Suppressor macrophage (primary cell): Measurements from ENCODE around the gene AKT1.
A peak's percentile ranks its signal among the peaks of the same experiment; 100 is the strongest.
"Not testable (repeated sequence)": the region's sequence is repeated elsewhere in the genome, so short reads cannot be mapped to it uniquely, and the experiment has no call there.

Experiments used
- DNase-seq, 4 experiments: peaks; one replicate each; pipeline ENCODE4 v3.0.0-alpha.2; 2020 to 2022

The AKT1 gene

DNA sequence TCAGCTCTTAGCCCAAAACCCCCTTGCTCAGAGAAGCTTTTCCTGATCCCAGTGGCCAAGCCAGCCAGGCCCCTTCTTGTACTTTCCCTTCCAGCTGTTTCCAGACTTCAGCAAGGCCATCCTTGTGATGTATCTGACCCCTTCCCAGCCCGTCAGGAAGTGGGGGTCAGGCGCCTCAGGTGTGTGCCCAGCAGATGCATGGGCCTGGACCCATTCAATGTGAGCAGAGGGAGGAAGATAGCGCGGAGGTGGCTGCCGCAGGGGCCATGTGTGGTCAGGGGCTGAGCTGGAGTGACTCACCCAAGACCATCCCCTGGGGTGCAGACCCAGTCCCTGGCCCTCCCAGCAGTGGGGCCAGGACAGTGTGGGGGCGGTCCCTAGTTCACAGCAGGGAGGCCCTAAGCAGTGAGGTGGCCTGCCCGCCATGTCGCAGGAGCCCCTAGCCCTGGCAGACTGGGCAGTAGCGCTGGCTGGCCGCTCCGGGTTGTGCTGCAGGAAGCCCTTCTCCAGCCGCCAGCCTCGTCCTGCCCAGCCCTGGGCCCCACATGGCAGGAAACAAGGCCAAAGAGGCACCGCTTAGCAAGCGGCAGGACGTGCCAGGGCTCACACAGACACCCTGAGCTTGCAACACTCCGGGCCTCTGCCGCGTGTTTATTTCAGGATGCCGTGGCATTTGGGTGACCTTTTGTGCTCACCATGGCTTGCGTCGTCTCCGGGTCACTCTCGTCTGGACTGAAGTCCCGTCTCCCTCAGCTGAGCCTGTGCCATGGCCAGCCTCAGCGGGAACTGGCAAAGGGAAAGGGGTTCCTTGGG is 59.5 kb downstream of the AKT1 start:
- DNase-seq, result peak; percentile 79 to 88 (median 86)

DNA sequence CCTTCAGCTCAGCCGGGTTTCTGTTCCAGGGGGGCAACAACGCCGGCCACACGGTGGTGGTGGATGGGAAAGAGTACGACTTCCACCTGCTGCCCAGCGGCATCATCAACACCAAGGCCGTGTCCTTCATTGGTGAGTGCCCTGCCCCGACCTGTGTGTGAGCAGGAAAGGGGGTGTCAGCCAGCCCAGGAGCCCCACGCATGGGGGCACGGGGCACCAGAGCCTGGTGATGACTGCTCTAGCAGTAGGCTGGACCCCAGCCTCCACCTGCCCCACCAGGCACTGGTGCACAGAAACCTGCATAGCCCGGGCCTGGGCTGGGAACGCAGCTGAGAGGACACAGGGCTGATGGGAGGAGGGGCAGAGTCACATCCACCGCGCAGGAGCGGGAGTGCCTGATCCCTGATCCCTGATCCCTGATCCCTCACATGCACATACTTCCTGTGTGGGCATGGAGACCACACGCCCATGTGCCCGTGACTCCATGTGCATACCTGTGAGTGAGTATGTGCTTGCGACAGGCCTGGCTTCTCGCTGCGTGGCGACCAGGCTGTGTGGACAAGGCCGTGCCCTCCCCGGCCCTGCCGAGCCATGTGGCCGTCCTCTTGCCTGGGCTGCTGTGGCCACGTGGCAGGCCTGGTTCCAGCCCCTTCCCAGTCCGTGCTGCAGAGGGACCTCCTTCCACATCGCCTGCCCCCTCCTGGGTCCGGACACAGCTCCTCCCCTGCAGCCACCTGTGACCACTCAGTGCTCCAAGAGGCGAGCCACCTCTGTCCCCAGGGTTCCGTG is 60.4 kb downstream of the AKT1 start:
- no peak for DNase-seq

DNA sequence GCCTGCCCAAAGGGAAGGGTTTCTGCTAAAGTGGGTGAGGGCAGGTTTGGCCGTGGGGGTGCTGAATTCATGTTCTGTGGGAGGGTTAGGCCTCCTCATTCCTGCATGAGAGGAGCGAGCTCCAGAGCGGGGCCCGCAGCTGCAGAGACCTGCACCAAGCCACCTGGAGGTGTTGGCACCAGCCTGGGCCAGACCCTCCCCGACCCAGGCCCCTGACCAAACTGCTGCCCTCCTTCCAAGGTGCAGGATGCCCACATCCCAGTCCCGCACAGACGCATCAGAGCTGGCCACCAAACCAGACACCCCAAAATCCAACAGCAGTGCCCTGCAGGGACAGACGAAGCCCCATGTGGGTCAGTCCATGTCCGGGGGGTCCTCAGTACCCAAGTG is 61.0 kb downstream of the AKT1 start:
- DNase-seq, result no peak

DNA sequence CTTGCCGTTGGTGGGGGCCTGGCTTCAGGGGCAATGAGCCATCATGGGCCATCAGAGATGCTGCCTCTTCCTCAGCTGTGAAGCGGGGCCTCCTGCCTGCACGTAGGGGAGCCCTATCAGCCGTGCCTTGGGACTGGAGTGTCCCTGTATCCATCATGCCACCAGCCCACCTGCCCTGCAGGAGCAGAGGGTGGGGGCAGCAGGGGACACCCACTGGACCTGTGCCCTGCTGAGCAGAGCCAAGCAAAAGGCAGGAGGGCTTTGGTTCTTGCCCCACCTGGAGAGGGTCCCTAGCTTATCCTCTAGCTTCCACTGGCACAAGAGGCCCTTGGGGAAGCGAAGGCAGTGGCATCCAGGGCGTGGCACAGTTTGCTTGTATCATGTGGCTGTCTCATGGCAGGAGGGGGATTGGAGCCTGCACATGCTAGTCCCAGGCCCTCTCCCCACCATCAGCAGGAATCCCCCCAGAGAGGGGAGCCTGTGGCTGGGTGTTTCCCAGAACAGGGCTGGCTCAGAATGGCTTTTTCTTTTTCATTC is 61.4 kb downstream of the AKT1 start:
- DNase-seq, result no peak

DNA sequence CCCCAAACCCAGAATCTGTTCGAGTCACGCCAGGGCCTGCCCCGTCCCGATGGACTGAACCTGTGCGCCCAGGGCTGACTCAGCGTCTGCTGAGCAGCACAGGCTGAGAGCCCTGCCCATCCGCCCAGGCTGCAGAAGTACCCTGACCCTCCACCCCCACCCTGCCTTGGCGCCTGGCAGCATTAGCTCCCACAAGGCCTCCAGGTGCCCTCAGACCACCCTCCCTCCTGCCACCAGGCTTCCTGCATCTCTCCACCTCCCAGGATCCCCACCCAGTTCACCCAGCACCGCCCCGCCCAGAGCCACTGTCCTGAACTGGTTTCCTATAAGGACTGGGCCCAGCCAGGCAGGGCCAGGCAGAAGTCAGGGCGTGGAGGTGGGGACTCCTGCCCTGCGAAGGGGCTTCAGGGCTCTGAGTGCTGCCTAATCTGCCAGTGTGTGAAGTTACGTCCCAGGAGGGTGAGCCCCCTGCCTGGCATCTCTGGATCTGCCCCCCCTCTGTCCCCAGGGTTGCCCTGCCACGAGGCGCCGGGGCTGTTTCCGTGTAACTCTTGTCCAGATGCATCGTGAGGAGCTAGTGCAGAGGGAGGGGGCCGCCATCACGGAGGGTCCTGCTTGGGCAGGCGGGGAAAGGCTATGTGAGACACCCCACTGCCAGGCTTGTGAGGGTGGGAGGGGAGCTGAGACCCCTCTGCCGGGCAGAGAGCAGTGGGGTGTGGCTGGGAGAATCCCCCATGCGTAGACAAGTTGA is 62.4 kb downstream of the AKT1 start:
- DNase-seq, result no peak

DNA sequence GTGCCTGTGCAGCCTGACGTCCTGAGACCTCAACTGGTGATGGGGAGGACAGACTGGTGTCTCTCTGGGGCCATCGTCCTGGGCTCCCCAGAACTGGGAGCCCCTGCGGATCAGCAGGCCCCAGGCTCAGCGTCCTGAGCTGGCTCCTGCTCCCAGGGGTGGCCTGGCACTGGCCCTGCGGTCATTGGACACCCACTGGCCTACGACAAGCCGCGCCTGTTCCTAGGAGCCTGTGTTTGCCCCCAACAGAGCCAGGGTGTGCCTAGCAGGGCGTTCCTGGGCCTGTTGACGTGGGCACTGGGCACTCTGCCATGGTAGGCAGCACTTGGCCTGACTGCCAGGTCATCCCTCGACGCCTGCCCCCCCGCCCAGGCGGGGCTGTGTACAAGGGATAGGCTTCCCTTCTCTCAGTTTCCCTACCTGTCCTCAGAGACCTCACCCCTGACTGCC is 63.2 kb downstream of the AKT1 start:
- DNase-seq, result no peak

DNA sequence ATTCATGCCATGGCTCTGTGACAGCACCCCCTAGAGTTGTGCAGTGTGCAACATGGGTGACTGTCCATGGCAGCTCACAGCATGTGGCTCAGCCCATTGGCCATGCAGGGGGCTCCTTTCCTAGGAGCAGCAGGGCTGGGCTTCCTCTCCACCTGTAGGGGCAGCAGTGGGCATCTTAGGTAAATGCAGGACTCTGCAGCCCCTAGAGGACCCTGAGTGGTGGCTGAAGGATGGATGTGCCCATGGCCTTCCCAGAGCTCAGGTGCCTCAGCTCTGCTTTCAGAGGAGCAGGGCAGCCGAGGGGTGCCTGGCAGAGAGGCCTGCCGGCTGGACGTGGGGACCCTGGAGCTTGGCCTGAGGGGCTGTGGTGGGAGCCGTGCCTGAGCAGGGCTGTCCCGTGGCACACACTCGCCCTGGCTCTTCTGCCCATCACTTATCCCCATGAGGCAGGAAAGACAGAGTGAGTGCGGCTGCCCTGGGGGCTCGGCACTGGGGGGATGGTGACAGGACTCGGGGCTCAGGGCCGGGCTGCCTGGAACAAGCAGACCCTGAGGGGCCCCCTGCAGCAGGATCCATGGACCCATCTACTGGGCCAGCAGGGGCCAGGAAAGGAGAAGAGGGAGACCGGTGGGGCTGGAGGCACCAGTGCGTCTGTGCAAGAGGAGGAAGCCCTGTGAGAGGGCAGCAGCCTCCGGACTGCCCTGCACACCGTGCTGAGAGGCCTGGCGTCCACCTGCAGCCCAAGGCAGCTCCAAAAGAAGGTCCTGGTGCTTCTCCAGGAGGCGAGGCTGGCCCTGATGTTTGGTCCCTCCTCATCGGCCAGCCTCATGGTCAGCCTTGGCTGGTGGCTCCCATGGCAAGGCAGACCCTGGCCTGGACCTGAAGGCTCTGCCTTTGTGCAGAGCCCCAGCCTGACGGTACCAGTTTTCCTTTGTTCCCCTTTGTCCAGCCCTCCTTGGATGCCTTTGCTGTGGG is 63.9 kb downstream of the AKT1 start:
- no peak for DNase-seq

DNA sequence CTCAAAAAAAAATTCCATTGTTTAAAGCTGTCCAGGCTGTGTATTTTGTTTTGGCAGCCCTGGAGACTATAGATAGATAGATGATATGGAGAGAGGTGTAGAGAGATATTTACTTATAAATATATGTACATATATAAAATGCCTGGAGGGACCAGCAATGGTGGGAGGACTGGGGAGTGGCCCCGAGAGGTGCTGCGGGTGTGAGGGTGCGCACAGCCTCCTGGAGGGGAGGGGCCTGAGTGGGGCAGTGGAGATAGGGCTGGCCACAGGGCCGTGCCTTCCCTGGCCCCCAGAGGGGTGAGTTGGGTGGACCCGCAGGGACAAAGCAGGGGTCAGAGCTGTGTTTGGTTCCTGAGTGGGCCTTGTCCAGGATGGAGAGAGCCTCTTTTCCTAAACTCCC is 65.1 kb downstream of the AKT1 start:
- no peak for DNase-seq

DNA sequence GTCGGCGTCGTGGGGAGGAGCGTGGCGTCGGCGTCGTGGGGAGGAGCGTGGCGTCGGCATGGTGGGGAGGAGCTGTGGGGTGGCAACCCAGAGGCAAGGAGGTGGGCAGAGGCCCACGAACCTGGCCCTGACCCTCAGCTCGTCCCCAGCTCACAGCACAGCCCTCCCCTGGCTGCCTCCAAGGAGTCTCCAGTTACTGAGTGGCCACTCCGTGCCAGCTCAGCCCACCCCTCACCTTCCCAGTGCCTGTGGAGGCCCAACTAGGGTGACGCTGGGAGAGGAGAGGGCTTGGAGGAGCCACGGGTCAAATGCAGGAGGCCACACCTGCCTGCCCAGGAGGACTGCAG is 65.7 kb downstream of the AKT1 start:
- DNase-seq, result no peak

DNA sequence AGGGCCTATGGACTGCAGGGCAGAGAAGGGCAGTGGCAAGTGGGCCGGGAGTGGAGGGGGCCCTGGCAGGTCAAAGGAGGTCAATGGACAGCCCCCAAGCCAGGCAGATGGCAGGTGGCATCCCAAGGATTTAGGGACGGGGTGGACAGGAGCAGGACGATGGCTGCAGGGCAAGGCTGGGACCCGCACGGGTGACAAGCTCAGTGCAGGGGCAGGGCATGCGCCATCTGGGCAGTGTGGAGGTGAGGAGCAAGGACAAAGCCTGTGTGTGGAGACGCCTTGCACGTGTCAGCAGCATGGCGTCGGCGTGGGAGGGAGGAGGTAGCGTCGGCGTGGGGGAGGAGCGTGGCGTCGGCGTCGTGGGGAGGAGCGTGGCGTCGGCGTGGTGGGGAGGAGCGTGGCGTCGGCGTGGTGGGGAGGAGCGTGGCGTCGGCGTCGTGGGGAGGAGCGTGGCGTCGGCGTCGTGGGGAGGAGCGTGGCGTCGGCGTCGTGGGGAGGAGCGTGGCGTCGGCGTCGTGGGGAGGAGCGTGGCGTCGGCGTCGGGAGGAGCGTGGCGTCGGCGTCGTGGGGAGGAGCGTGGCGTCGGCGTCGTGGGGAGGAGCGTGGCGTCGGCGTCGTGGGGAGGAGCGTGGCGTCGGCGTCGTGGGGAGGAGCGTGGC is 66.2 kb downstream of the AKT1 start:
- DNase-seq, result not testable (repeated sequence)

DNA sequence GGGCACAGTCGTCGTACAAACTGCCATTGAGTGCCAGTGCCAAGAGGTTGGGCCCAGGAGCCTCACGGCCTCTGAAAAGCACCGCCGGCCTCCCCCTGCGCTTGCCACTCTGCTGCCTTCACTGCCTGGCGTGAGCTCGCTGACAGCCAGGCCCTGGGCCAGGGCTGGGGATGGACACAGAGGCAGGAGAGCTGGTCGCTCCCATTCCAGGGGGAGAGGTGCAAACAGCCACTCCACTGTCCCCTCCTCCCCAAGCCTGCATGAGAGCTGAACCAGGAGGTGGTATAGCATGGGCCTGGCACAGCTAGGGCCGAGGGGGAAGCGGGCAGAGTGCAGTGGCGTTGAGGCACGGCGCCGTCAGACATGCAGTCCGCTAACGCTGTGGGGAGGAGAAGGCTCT is 66.9 kb downstream of the AKT1 start:
- no peak for DNase-seq

DNA sequence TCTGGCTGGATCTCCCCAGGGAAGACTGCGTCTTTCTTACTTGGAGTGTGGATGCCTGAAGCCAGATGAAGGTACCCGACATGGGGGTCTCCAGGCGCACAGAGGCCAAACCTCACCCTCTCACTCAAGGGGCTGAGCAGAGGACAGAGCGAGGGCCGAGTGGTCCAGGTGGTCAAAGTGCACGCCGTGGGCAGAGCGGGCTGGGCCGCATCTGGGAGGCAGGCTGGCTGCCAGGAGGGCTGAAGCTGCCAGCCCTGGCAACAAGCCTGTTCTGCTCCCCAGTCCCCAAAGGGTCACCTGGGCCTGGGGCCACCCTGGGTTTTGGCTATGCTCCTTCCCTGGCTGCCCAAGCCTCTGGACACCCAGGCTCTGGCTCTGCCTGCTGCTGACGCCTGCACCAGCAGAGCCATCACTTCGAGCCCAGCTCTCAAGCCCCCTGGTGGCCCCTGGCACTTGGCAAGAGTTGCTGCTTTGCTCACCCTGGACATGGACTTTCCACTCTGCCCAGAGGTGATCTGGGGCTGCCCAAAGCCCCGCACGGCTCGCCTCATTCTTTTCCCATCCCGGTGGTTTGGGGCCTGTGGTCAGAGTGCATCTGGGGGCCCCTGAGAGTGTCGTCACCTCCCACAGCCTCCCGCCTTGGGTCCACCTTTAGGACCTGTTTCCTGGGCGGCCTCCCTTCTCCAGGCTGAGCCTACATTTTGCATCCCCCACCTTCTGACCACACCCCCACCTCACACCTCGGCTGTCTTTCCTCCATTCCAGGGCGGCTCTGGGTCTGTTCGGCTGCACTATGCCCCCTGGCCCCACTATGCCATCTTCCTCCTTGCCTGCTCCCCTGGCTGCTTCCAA is 68.7 kb downstream of the AKT1 start:
- peak in 1 of 4 experiments; percentile 35 for DNase-seq

DNA sequence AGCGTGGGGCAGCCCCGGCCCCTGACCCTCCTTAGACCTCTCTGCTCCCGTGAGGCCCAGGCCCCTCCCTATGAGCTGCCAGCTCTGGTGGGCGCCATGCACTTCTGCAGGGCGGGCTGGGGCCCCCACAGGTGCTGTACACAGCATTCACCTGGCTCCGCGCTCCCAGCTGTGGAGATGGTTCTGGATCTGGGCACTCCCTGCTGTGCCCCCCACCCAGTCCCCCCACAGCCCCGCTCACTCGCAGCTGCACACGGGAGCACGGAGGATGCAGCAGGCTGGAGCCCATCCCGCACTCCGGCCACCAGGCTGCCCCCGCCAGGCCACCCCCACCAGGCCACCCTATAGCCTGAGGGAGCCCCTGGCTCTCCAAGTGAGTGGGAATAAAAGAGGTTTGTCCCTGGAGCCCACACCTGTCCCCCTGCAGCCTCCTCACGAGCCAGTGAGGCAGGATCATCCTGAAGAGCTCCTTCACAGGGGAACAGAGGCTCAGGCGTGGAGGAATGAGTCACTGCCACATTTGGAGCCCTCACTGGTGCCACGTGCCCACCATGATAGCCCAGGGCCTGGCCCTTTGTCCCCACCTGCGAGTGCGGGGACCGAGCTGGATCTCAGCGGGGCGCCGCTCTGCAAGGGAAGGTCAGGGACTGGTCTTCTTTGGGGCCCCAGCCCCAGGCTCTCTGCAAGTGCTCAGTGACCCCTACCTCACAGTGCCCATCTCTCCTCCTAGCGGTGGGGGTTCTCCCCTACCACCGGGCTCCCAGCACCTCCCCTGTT is 69.6 kb downstream of the AKT1 start:
- no peak for DNase-seq

DNA sequence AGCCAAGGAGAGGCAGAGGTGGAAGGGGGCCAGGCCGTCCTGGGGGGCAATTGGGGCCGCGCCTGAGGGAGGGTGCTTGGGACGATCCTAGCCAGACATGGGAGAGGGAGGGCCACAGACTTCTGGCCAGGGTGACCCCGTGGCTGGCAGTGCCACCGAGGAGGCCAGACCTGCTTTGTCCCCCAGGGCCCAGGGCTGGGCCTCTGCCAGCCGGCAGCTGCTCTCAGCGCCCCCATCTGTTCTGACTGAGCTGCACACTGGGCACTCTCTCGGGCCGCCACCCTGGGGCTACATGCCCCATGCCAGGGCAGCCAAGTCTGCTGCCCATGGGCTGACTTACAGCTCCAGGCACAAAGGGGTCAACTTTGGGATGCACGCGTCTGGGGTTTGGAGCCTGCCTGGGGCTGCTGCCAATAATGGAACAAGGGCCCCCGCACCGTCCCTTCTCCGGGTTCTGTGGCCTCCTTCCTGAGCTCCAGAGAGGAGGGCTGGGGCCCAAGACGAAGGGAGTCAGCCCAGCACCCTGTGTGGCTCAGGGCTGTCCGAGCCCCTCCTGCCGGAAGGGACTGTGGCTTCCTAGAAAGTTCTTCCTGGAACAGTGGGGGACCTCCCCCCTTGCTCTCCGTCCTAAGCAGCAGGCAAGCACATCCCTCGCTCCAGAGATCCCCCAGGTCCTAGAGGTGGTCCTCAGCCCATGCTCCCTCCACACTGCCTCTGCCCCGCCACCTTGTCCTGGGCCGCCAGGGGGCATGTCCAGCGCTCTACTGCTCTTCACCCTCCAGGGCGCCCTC is 70.4 kb downstream of the AKT1 start:
- DNase-seq, result peak in 3 of 4 experiments; percentile 16 to 43 (median 30)

DNA sequence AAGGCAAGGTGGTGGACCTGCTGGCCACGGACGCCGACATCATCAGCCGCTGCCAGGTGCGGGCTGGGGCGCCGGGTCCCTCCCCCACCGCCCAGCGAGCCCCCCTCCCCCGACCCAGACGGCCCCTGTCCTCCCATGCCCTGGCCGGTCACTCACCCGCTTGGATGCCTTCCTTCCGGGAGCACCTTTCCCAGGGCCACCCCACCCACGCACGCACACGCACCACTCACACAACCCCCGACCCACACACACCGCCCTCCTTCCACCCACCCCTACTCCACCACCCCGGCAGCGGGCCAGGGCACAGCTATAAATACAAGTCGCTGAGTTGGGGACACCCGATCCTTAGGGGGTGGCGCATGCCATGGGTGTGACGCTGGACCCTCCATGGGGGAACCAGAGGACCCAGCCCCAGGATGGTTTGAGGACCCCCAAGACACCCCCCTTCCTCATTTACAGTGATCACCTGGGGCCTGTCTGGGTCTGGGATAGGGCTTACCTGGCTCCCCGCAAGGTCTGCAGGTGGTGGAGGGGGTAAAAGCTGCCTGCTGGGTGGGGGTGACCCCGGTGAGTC is 71.1 kb downstream of the AKT1 start:
- no peak for DNase-seq

DNA sequence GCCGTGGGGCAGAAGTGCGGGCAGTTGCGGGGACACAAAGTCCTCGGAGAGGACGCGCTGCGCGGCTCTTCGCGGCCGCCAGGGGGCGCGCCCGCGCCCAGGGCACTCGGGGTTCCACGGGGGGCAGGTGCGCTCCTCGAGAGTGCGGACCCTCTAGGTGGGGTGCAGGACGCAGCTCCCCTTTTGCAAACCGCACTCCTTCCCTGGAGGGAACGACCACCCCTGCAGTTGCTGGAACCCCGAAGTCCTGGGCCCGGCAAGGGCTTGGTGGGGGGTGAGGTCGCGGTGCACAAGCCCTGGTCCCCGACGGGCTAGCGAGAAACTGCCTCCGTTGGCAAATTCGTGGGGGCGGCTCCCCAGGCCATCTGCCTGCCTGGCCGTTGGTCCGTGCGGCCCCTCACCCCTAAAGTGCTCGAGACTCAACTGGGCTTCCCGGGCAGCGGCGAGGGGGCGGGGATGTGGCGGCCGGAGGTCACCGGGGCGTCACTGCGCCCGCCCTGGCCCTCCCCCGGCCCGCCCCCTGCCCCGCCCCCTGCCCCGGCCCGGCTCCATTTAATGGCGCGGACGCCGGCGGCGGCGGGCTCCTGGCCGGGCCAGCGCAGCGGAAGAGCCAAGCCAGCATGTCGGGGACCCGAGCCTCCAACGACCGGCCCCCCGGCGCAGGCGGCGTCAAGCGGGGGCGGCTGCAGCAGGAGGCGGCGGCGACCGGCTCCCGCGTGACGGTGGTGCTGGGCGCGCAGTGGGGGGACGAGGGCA is 71.7 kb downstream of the AKT1 start, which contains the start of gene ADSS1:
Gene ADSS1 (plus strand): TSS at position 579 of the 756 bp plus-strand sequence. CDS start 42 bp downstream, at position 621.
- peak; percentile 63 to 87 (median 77) for DNase-seq
